WTC11 (cell line): ENCODE measurements around the gene EVA1C. TPM values are rescaled to one million over a fixed set of nuclear protein-coding genes. Genes with fewer than 3 reads are reported as not detected.
"Not testable (repeated sequence)": the region's sequence is repeated elsewhere in the genome, so short reads cannot be mapped to it uniquely, and the experiment has no call there.

Experiments used
- ATAC-seq: fragments of 200-7000 bp; cut with Tn5 transposase; 2 replicates; pipeline ENCODE4 v1.10.0; 2021; ENCODE audit warnings: mild to moderate bottlenecking, moderate library complexity
- CTCF ChIA-PET: fragments of 300-600 bp; sonication (Branson Sonifier 250); formaldehyde crosslinking; loops from one replicate; lab custom pipeline; 2021; ENCODE audit warnings: antibody characterized with exemption; lab: Charles Lee
- POLR2A ChIA-PET: fragments of 350-600 bp; sonication (Branson Sonifier 250); formaldehyde crosslinking; loops from one replicate; lab custom pipeline; 2021; ENCODE audit warnings: antibody characterized with exemption; lab: Charles Lee
- DNase-seq: peaks from one replicate; pipeline ENCODE4 v3.0.0; 2021; ENCODE audit warnings: low spot score
- H3K27ac Mint-ChIP-seq: 2 replicates; pipeline ENCODE4 v1.8.0; 2021; ENCODE audit warnings: mixed read lengths
- H3K27me3 Mint-ChIP-seq: 2 replicates; pipeline ENCODE4 v1.8.0; 2021; ENCODE audit warnings: low read depth, mild to moderate bottlenecking, moderate library complexity, mixed read lengths
- H3K36me3 Mint-ChIP-seq: 2 replicates; pipeline ENCODE4 v1.8.0; 2021; ENCODE audit warnings: mixed read lengths
- H3K4me1 Mint-ChIP-seq: 2 replicates; pipeline ENCODE4 v1.8.0; 2022; ENCODE audit warnings: mixed read lengths
- H3K4me3 Mint-ChIP-seq: 2 replicates; pipeline ENCODE4 v1.8.0; 2021; ENCODE audit warnings: mild to moderate bottlenecking, moderate library complexity, mixed read lengths
- H3K9me3 Mint-ChIP-seq: 2 replicates; pipeline ENCODE4 v1.8.0; 2021; ENCODE audit warnings: mixed read lengths
- AFF4 ChIP-seq: sonication (generic); formaldehyde crosslinking; IDR thresholded peaks from 2 replicates; pipeline ENCODE4 v1.8.1; 2023; ENCODE audit warnings: mild to moderate bottlenecking, missing genetic modification reagents, borderline replicate concordance
- CREM ChIP-seq: sonication (generic); formaldehyde crosslinking; IDR thresholded peaks from 2 replicates; pipeline ENCODE4 v1.8.1; 2022; ENCODE audit warnings: mild to moderate bottlenecking, missing genetic modification reagents, moderate library complexity
- ELF4 ChIP-seq: sonication (generic); formaldehyde crosslinking; IDR thresholded peaks from 2 replicates; pipeline ENCODE4 v1.8.1; 2022; ENCODE audit warnings: low read depth, mild to moderate bottlenecking, moderate library complexity, missing genetic modification reagents
- ETV6 ChIP-seq: sonication (generic); formaldehyde crosslinking; IDR thresholded peaks from 2 replicates; pipeline ENCODE4 v1.8.1; 2022; ENCODE audit warnings: mild to moderate bottlenecking, missing genetic modification reagents
- HMGA2 ChIP-seq: fragments of 250-450 bp; sonication (Bioruptor Pico); IDR thresholded peaks from 2 replicates; pipeline ENCODE4 v1.4.0; 2021; ENCODE audit warnings: mild to moderate bottlenecking, moderate library complexity
- IRF1 ChIP-seq: sonication (generic); formaldehyde crosslinking; IDR thresholded peaks from 2 replicates; pipeline ENCODE4 v1.8.0; 2023; ENCODE audit warnings: missing genetic modification reagents
- JUN ChIP-seq: sonication (generic); formaldehyde crosslinking; IDR thresholded peaks from 2 replicates; pipeline ENCODE4 v1.8.0; 2023; ENCODE audit warnings: mild to moderate bottlenecking, missing genetic modification reagents
- MAX ChIP-seq: sonication (generic); formaldehyde crosslinking; IDR thresholded peaks from 2 replicates; pipeline ENCODE4 v1.8.0; 2022; ENCODE audit warnings: mild to moderate bottlenecking, missing genetic modification reagents
- NR1H2 ChIP-seq: sonication (generic); formaldehyde crosslinking; IDR thresholded peaks from 2 replicates; pipeline ENCODE4 v1.9.0; 2021; ENCODE audit warnings: mild to moderate bottlenecking, moderate library complexity, missing genetic modification reagents
- NR2C2 ChIP-seq: sonication (generic); formaldehyde crosslinking; IDR thresholded peaks from 2 replicates; pipeline ENCODE4 v1.8.0; 2022; ENCODE audit warnings: mild to moderate bottlenecking, missing genetic modification reagents
- PRRX2 ChIP-seq: fragments of 250-450 bp; sonication (Bioruptor Pico); IDR thresholded peaks from 2 replicates; pipeline ENCODE4 v1.8.0; 2021; ENCODE audit warnings: mild to moderate bottlenecking
- SP1 ChIP-seq: sonication (generic); formaldehyde crosslinking; conservative IDR thresholded peaks from 2 replicates; pipeline ENCODE4 v1.8.1; 2022; ENCODE audit warnings: missing genetic modification reagents
- TP53 ChIP-seq: sonication (generic); formaldehyde crosslinking; IDR thresholded peaks from 2 replicates; pipeline ENCODE4 v1.8.1; 2023; ENCODE audit warnings: mild to moderate bottlenecking, missing genetic modification reagents
- USF2 ChIP-seq: sonication (generic); formaldehyde crosslinking; IDR thresholded peaks from 2 replicates; pipeline ENCODE4 v1.8.1; 2023; ENCODE audit warnings: mild to moderate bottlenecking, missing genetic modification reagents, moderate library complexity
- ZSCAN18 ChIP-seq: fragments of 250-450 bp; sonication (Bioruptor Pico); IDR thresholded peaks from 2 replicates; pipeline ENCODE4 v2.1.2; 2022; ENCODE audit warnings: mild to moderate bottlenecking, moderate library complexity
- total RNA-seq: library from RNA; stranded (reverse); gene quantifications from 3 replicates; pipeline ENCODE4 v1.2.3, GENCODE V29; 2021

EVA1C gene
- total RNA-seq, 1 experiment from 2014 or later = 3.1 TPM

GRCh38 chr21:32448803-32449594, 36.5 kb downstream of the EVA1C start:
- CTCF ChIA-PET = no interaction called here
- no peak overlapping the region for H3K27ac Mint-ChIP-seq

GRCh38 chr21:32450881-32451701, 38.6 kb downstream of the EVA1C start:
- CTCF ChIA-PET = interaction anchor here (1.6 kb wide), 1 partner anchor 48 kb away, joined by 3 read pairs; no protein-coding TSS in a partner anchor
- H3K4me1 Mint-ChIP-seq, H3K4me3 Mint-ChIP-seq, POLR2A ChIA-PET, H3K27ac Mint-ChIP-seq, ATAC-seq, H3K36me3 Mint-ChIP-seq, DNase-seq, H3K9me3 Mint-ChIP-seq, H3K27me3 Mint-ChIP-seq: not testable (repeated sequence)

More at GRCh38 chr21:32448803-32449594, 36.5 kb downstream of the EVA1C start:
- no peak overlapping the region for H3K4me3 Mint-ChIP-seq
- no peak for DNase-seq
- POLR2A ChIA-PET = no interaction called here
- no peak for TF ChIP-seq ZSCAN18 (CRISPR knock-in tag)
- TF ChIP-seq USF2 (CRISPR knock-in tag) = no peak
- ATAC-seq = no peak
- H3K4me1 Mint-ChIP-seq = no peaks in the 10 kb centered on the region; the same call in 1 of the 2 replicates
- peaks cover 2% of the 10 kb centered on the region for H3K36me3 Mint-ChIP-seq
- peaks cover 6% of the 10 kb centered on the region for H3K9me3 Mint-ChIP-seq
- H3K27me3 Mint-ChIP-seq = no peaks in the 10 kb centered on the region; the same call in 1 of the 2 replicates

GRCh38 chr21:32452191-32452590, 39.7 kb downstream of the EVA1C start:
- H3K36me3 Mint-ChIP-seq, H3K27ac Mint-ChIP-seq, H3K4me3 Mint-ChIP-seq, H3K9me3 Mint-ChIP-seq, POLR2A ChIA-PET, H3K4me1 Mint-ChIP-seq, ATAC-seq, H3K27me3 Mint-ChIP-seq, DNase-seq: not testable (repeated sequence)
- CTCF ChIA-PET = interaction anchor here (1.6 kb wide), 1 partner anchor 49 kb away, joined by 3 read pairs; no protein-coding TSS in a partner anchor

- H3K36me3 Mint-ChIP-seq = no peaks in the 10 kb centered on the region; the same call in none of the 2 replicates
- H3K27me3 Mint-ChIP-seq = no peaks in the 10 kb centered on the region
- TF ChIP-seq SP1 (CRISPR knock-in tag) (no peak), ELF4 (CRISPR knock-in tag) (no peak), JUN (no peak), PRRX2 (CRISPR knock-in tag) (no peak), NR1H2 (CRISPR knock-in tag) (no peak), TP53 (CRISPR knock-in tag) (no peak), AFF4 (no peak), ETV6 (CRISPR knock-in tag) (no peak), NR2C2 (CRISPR knock-in tag) (no peak), HMGA2 (no peak), IRF1 (no peak), CREM (CRISPR knock-in tag) (no peak), MAX (CRISPR knock-in tag) (no peak)
Observed at GRCh38 chr21:32452641-32453040, 40.1 kb downstream of the EVA1C start.

More at GRCh38 chr21:32452641-32453040, 40.1 kb downstream of the EVA1C start:
- Mint-ChIP-seq H3K27ac (no peak overlapping the region), H3K4me1 (peaks cover 2% of the 10 kb centered on the region), H3K4me3 (no peak overlapping the region), H3K9me3 (0 out of 2 replicates have a peak, but pooled peaks cover 4% of the 10 kb centered on the region)
- CTCF ChIA-PET = no interaction called here
- DNase-seq (no peak), ATAC-seq (no peak)
- POLR2A ChIA-PET = no interaction called here
